ENCODE data around the gene SLC29A3. TPM values are rescaled to one million over a fixed set of nuclear protein-coding genes. Genes with fewer than 3 reads are reported as not detected.

The SLC29A3 gene
- total and polyA plus RNA-seq, 2 experiments from 2014 or later: 10.3 to 12.3 TPM

GRCh38 chr10:71290806-71291527, 28.1 kb upstream of the SLC29A3 start:
- Histone ChIP-seq H3K4me1 (ENCODE audit: insufficient read depth) (no peaks in the 10 kb centered on the region), H3K27me3 (ENCODE audit: insufficient read depth) (no peaks in the 10 kb centered on the region), H3K4me2 (no peak overlapping the region), H3K9me2 (ENCODE audit: insufficient read depth) (no peaks in the 10 kb centered on the region), H3K4me3 (no peak overlapping the region), H3K27ac (ENCODE audit: low read depth) (no peak overlapping the region; the same call in 1 of the 2 replicates), H4K20me1 (replicated peaks; ENCODE audit: insufficient read depth) (no peaks in the 10 kb centered on the region; the same call in 1 of the 2 replicates), H2AFZ (no peak overlapping the region), H3K79me2 (replicated peaks; ENCODE audit: insufficient read depth) (no peaks in the 10 kb centered on the region), H3F3A (replicated peaks; ENCODE audit: low read depth) (no peaks in the 10 kb centered on the region), H3K36me3 (ENCODE audit: insufficient read depth) (no peaks in the 10 kb centered on the region; the same call in none of the 2 replicates)
- H3K27ac Mint-ChIP-seq: no peak overlapping the region
- TF ChIP-seq ZNF114 (CRISPR knock-in tag; IDR thresholded peaks at IDR 0.05) (no peak), EZH2phosphoT487 (IDR thresholded peaks at IDR 0.05; ENCODE audit: unreplicated experiment) (no peak), POLR2AphosphoS5 (IDR thresholded peaks at IDR 0.05; ENCODE audit: low read depth) (no peak)
- TF ChIP-seq, protein P1, sequence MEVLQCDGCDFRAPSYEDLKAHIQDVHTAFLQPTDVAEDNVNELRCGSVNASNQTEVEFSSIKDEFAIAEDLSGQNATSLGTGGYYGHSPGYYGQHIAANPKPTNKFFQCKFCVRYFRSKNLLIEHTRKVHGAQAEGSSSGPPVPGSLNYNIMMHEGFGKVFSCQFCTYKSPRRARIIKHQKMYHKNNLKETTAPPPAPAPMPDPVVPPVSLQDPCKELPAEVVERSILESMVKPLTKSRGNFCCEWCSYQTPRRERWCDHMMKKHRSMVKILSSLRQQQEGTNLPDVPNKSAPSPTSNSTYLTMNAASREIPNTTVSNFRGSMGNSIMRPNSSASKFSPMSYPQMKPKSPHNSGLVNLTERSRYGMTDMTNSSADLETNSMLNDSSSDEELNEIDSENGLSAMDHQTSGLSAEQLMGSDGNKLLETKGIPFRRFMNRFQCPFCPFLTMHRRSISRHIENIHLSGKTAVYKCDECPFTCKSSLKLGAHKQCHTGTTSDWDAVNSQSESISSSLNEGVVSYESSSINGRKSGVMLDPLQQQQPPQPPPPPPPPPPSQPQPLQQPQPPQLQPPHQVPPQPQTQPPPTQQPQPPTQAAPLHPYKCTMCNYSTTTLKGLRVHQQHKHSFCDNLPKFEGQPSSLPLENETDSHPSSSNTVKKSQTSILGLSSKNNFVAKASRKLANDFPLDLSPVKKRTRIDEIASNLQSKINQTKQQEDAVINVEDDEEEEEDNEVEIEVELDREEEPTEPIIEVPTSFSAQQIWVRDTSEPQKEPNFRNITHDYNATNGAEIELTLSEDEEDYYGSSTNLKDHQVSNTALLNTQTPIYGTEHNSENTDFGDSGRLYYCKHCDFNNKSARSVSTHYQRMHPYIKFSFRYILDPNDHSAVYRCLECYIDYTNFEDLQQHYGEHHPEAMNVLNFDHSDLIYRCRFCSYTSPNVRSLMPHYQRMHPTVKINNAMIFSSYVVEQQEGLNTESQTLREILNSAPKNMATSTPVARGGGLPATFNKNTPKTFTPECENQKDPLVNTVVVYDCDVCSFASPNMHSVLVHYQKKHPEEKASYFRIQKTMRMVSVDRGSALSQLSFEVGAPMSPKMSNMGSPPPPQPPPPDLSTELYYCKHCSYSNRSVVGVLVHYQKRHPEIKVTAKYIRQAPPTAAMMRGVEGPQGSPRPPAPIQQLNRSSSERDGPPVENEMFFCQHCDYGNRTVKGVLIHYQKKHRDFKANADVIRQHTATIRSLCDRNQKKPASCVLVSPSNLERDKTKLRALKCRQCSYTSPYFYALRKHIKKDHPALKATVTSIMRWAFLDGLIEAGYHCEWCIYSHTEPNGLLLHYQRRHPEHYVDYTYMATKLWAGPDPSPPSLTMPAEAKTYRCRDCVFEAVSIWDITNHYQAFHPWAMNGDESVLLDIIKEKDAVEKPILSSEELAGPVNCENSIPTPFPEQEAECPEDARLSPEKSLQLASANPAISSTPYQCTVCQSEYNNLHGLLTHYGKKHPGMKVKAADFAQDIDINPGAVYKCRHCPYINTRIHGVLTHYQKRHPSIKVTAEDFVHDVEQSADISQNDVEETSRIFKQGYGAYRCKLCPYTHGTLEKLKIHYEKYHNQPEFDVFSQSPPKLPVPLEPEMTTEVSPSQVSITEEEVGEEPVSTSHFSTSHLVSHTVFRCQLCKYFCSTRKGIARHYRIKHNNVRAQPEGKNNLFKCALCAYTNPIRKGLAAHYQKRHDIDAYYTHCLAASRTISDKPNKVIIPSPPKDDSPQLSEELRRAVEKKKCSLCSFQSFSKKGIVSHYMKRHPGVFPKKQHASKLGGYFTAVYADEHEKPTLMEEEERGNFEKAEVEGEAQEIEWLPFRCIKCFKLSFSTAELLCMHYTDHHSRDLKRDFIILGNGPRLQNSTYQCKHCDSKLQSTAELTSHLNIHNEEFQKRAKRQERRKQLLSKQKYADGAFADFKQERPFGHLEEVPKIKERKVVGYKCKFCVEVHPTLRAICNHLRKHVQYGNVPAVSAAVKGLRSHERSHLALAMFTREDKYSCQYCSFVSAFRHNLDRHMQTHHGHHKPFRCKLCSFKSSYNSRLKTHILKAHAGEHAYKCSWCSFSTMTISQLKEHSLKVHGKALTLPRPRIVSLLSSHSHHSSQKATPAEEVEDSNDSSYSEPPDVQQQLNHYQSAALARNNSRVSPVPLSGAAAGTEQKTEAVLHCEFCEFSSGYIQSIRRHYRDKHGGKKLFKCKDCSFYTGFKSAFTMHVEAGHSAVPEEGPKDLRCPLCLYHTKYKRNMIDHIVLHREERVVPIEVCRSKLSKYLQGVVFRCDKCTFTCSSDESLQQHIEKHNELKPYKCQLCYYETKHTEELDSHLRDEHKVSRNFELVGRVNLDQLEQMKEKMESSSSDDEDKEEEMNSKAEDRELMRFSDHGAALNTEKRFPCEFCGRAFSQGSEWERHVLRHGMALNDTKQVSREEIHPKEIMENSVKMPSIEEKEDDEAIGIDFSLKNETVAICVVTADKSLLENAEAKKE (CRISPR knock-in tag; IDR thresholded peaks at IDR 0.05): no peak
- ATAC-seq (no peak), DNase-seq (ENCODE audit: low spot score) (no peak)
- H3K36me3 Mint-ChIP-seq (ENCODE audit: low read depth): peaks cover 48% of the 10 kb centered on the region
- H3K9me3 Mint-ChIP-seq: no peaks in the 10 kb centered on the region
- H3K27me3 Mint-ChIP-seq (ENCODE audit: insufficient read depth, low read depth, poor library complexity): no peaks in the 10 kb centered on the region
- no peak overlapping the region for H3K4me3 Mint-ChIP-seq
- H3K4me1 Mint-ChIP-seq: no peaks in the 10 kb centered on the region

DNA sequence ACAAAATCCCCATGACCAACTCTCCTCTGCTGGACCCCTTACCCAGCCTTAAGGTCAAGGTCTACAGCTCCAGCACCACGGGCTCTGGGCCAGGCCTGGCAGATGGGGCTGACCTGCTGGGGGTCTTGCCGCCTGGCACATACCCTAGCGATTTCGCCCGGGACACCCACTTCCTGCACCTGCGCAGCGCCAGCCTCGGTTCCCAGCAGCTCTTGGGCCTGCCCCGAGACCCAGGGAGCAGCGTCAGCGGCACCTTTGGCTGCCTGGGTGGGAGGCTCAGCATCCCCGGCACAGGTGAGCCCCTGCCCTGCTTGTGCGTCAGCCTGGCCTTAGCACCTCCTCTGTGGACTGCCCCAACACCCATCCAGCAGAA, 27.5 kb upstream of the SLC29A3 start:
- no peaks in the 10 kb centered on the region for H3K4me1 Mint-ChIP-seq
- Histone ChIP-seq H4K20me1 (replicated peaks; ENCODE audit: insufficient read depth) (no peaks in the 10 kb centered on the region; the same call in 1 of the 2 replicates), H3K36me3 (ENCODE audit: insufficient read depth) (no peaks in the 10 kb centered on the region; the same call in none of the 2 replicates), H3K4me3 (no peak overlapping the region), H3K27me3 (ENCODE audit: insufficient read depth) (no peaks in the 10 kb centered on the region), H3K27ac (ENCODE audit: low read depth) (no peak overlapping the region), H3F3A (replicated peaks; ENCODE audit: low read depth) (no peaks in the 10 kb centered on the region), H3K4me1 (ENCODE audit: insufficient read depth) (no peaks in the 10 kb centered on the region), H3K4me2 (no peak overlapping the region), H2AFZ (no peak overlapping the region), H3K9me2 (ENCODE audit: insufficient read depth) (no peaks in the 10 kb centered on the region), H3K79me2 (replicated peaks; ENCODE audit: insufficient read depth) (no peaks in the 10 kb centered on the region)
- ATAC-seq (no peak), DNase-seq (ENCODE audit: low spot score) (no peak)
- no peak overlapping the region for H3K4me3 Mint-ChIP-seq
- peaks cover 46% of the 10 kb centered on the region for H3K36me3 Mint-ChIP-seq (ENCODE audit: low read depth)
- no peak overlapping the region for H3K27ac Mint-ChIP-seq
- no peaks in the 10 kb centered on the region for H3K27me3 Mint-ChIP-seq (ENCODE audit: insufficient read depth, low read depth, poor library complexity)
- H3K9me3 Mint-ChIP-seq: no peaks in the 10 kb centered on the region
- no peak for TF ChIP-seq ZNF331 (CRISPR knock-in tag; IDR thresholded peaks at IDR 0.05; ENCODE audit: low read depth)
- no peak for TF ChIP-seq ETS1 (IDR thresholded peaks at IDR 0.05)
- TF ChIP-seq JUNB (IDR thresholded peaks at IDR 0.05; ENCODE audit: unreplicated experiment): no peak
- no peak for TF ChIP-seq POLR2AphosphoS5 (IDR thresholded peaks at IDR 0.05; ENCODE audit: low read depth)
- TF ChIP-seq ZNF114 (CRISPR knock-in tag; IDR thresholded peaks at IDR 0.05): no peak
- TF ChIP-seq, protein P2, sequence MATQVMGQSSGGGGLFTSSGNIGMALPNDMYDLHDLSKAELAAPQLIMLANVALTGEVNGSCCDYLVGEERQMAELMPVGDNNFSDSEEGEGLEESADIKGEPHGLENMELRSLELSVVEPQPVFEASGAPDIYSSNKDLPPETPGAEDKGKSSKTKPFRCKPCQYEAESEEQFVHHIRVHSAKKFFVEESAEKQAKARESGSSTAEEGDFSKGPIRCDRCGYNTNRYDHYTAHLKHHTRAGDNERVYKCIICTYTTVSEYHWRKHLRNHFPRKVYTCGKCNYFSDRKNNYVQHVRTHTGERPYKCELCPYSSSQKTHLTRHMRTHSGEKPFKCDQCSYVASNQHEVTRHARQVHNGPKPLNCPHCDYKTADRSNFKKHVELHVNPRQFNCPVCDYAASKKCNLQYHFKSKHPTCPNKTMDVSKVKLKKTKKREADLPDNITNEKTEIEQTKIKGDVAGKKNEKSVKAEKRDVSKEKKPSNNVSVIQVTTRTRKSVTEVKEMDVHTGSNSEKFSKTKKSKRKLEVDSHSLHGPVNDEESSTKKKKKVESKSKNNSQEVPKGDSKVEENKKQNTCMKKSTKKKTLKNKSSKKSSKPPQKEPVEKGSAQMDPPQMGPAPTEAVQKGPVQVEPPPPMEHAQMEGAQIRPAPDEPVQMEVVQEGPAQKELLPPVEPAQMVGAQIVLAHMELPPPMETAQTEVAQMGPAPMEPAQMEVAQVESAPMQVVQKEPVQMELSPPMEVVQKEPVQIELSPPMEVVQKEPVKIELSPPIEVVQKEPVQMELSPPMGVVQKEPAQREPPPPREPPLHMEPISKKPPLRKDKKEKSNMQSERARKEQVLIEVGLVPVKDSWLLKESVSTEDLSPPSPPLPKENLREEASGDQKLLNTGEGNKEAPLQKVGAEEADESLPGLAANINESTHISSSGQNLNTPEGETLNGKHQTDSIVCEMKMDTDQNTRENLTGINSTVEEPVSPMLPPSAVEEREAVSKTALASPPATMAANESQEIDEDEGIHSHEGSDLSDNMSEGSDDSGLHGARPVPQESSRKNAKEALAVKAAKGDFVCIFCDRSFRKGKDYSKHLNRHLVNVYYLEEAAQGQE (IDR thresholded peaks at IDR 0.05; ENCODE audit: unreplicated experiment): no peak
- no peak for TF ChIP-seq STAT1 (IDR thresholded peaks at IDR 0.05; ENCODE audit: unreplicated experiment)
- no peak for TF ChIP-seq NANOG (IDR thresholded peaks at IDR 0.05; ENCODE audit: borderline replicate concordance)
- TF ChIP-seq EZH2 (IDR thresholded peaks at IDR 0.05; ENCODE audit: low read depth, unreplicated experiment): no peak
- no peak for TF ChIP-seq EZH2phosphoT487 (IDR thresholded peaks at IDR 0.05; ENCODE audit: unreplicated experiment)

All from GM23338 (cell line).